ENCODE data around the gene CPEB3. TPM values are rescaled to one million over a fixed set of nuclear protein-coding genes. Genes with fewer than 3 reads are reported as not detected.

Gene CPEB3
- total and polyA plus RNA-seq, 9 of the 15 experiments (the other 6 are each of a cell fraction or from before 2014, with no cell fraction given) = 0.15 to 1.2 (median 0.51) TPM

DNA sequence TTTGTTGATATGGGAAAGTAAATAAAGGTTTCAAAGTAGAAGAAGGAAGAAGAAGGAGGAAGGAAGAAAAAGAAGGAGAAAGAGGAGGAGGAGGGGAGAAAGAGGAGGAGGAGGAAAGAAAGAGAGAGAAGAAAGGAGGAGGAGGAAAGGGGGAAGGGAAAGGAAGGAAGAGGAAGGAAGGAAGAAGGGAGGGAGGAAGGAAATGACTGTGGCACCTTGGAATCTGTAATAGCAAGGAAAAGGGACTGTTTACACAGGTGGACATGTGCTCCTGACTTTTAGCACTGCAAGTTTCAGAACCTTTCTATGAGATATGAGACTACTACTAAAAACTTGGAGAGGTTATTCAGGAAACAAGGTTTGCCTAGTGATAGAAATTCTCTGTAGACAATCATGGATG, 214.2 kb downstream of the CPEB3 start (continued):
- TF ChIP-seq, protein P1, sequence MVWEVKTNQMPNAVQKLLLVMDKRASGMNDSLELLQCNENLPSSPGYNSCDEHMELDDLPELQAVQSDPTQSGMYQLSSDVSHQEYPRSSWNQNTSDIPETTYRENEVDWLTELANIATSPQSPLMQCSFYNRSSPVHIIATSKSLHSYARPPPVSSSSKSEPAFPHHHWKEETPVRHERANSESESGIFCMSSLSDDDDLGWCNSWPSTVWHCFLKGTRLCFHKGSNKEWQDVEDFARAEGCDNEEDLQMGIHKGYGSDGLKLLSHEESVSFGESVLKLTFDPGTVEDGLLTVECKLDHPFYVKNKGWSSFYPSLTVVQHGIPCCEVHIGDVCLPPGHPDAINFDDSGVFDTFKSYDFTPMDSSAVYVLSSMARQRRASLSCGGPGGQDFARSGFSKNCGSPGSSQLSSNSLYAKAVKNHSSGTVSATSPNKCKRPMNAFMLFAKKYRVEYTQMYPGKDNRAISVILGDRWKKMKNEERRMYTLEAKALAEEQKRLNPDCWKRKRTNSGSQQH (CRISPR knock-in tag; IDR thresholded peaks at IDR 0.05) = no peak
- no peak for TF ChIP-seq CCAR2 (IDR thresholded peaks at IDR 0.05; ENCODE audit: low read depth, low read length)

DNA sequence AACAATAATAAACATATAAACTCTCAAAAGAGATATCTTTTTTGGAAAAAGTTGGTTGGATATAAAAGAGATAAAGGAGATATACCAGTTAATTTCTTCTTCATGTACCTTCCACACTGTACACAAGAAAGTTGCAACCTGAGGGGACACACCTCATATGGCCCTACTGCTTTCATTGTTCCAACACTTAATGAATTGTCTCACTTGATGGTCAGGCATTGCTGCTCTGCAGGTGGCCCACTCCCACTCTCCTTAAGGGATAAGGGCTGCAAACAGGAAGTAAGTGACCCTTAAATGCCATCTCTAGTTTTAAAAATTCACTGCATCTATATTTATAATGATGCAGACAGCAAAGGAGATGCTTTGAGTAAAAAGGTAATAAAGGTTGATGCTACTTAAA, 215.0 kb downstream of the CPEB3 start:
- ChIA-PET POLR2A (interaction anchor here (1.0 kb wide), 1 partner anchor 21 kb away, joined by 3 read pairs; no protein-coding TSS in a partner anchor), CTCF (ENCODE audit: low intra/inter-chr PET ratio) (no interaction called here)
- FAIRE-seq (no peak), DNase-seq (ENCODE audit: extremely low read depth in 1 of 4, low spot score in 3 of 4) (no peak), ATAC-seq (no peak)
- no peak overlapping the region for H3K4me2 ChIP-seq (ENCODE audit: insufficient read depth, low read length)
- no peak for TF ChIP-seq SUPT5H (IDR thresholded peaks at IDR 0.05)
- TF ChIP-seq DPF2 (IDR thresholded peaks at IDR 0.05) = no peak
- no peak for TF ChIP-seq HNRNPLL (IDR thresholded peaks at IDR 0.05; ENCODE audit: low read depth, low read length, poor library complexity, severe bottlenecking)
- no peak for TF ChIP-seq TCF3 (CRISPR knock-in tag; IDR thresholded peaks at IDR 0.05)
- TF ChIP-seq, protein P2, sequence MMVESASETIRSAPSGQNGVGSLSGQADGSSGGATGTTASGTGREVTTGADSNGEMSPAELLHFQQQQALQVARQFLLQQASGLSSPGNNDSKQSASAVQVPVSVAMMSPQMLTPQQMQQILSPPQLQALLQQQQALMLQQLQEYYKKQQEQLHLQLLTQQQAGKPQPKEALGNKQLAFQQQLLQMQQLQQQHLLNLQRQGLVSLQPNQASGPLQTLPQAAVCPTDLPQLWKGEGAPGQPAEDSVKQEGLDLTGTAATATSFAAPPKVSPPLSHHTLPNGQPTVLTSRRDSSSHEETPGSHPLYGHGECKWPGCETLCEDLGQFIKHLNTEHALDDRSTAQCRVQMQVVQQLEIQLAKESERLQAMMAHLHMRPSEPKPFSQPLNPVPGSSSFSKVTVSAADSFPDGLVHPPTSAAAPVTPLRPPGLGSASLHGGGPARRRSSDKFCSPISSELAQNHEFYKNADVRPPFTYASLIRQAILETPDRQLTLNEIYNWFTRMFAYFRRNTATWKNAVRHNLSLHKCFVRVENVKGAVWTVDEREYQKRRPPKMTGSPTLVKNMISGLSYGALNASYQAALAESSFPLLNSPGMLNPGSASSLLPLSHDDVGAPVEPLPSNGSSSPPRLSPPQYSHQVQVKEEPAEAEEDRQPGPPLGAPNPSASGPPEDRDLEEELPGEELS (CRISPR knock-in tag; IDR thresholded peaks at IDR 0.05; ENCODE audit: borderline replicate concordance) = no peak
- TF ChIP-seq PHTF2 (CRISPR knock-in tag; IDR thresholded peaks at IDR 0.05) = no peak
- no peak for TF ChIP-seq RFX7 (CRISPR knock-in tag; IDR thresholded peaks at IDR 0.05)
- TF ChIP-seq HIVEP1 (CRISPR knock-in tag; IDR thresholded peaks at IDR 0.05) = no peak
- no peak for TF ChIP-seq ZNF184 (CRISPR knock-in tag; IDR thresholded peaks at IDR 0.05)
- no peak for TF ChIP-seq GATA2 (CRISPR knock-in tag; IDR thresholded peaks at IDR 0.05)
- no peak for TF ChIP-seq STAG1 (CRISPR knock-in tag; IDR thresholded peaks at IDR 0.05; ENCODE audit: borderline replicate concordance)
- no peak for TF ChIP-seq ZNF212 (CRISPR knock-in tag; IDR thresholded peaks at IDR 0.05)
- TF ChIP-seq, protein P3, sequence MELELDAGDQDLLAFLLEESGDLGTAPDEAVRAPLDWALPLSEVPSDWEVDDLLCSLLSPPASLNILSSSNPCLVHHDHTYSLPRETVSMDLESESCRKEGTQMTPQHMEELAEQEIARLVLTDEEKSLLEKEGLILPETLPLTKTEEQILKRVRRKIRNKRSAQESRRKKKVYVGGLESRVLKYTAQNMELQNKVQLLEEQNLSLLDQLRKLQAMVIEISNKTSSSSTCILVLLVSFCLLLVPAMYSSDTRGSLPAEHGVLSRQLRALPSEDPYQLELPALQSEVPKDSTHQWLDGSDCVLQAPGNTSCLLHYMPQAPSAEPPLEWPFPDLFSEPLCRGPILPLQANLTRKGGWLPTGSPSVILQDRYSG (tag; conservative IDR thresholded peaks at IDR 0.05; ENCODE audit: low read depth) = no peak
- H3K4me1 ChIP-seq (replicated peaks in 1 of 2; ENCODE audit: control insufficient read depth in 2 of 2, insufficient read depth in 2 of 2, low read length in 2 of 2) = no peaks in the 10 kb centered on the region
- H3K36me3 ChIP-seq (ENCODE audit: control insufficient read depth, insufficient read depth, low read length) = no peaks in the 10 kb centered on the region
- H3K27me3 ChIP-seq (ENCODE audit: control insufficient read depth in 2 of 2, insufficient read depth in 2 of 2, low read length in 2 of 2) = no peaks in the 10 kb centered on the region
- H3K27ac ChIP-seq (ENCODE audit: extremely low read depth, low read depth, low read length) = no peak overlapping the region
- H3K9me3 ChIP-seq (replicated peaks; ENCODE audit: control insufficient read depth, insufficient read depth, low read depth, low read length) = no peaks in the 10 kb centered on the region
- no peak overlapping the region for H3K9ac ChIP-seq (ENCODE audit: insufficient read depth in 1 of 2, low read depth in 2 of 2, low read length in 2 of 2)
- no TSS peak for BruUV-seq (replicated peaks)
- intact Hi-C loops (cut with micrococcal nuclease) (no loop called here), in situ Hi-C loops (cut with MboI) (loop anchor here (25.0 kb wide), 1 partner anchor 211 kb away; the partner anchor contains the start of genes CPEB3 and MARCHF5)
- no peaks in the 10 kb centered on the region for H3K9me1 ChIP-seq (ENCODE audit: control insufficient read depth, insufficient read depth, low read length)
- no peaks in the 10 kb centered on the region for H4K20me1 ChIP-seq (replicated peaks; ENCODE audit: control insufficient read depth, insufficient read depth, low read length)
- no peak overlapping the region for H2AFZ ChIP-seq (ENCODE audit: low read depth, low read length)
- no peak overlapping the region for H3K4me3 ChIP-seq
- no peaks in the 10 kb centered on the region for H3K79me2 ChIP-seq (ENCODE audit: control insufficient read depth, insufficient read depth, low read length)

Measured in K562 (cell line).